HG03378 (cell line): ENCODE measurements around the gene ZNF493.
A peak's percentile ranks its signal among the peaks of the same experiment; 100 is the strongest.

ENCODE experiments used
- ATAC-seq: cut with Tn5 transposase; IDR thresholded peaks from one replicate; pipeline ENCODE4 v1.9.1; 2021; ENCODE audit warnings: mild to moderate bottlenecking, moderate library complexity; ENCODE audit not compliant: unreplicated experiment

Gene ZNF493

GRCh38 chr19:21462540-21462939, 65.6 kb downstream of the ZNF493 start:
- ATAC-seq, result no peak

GRCh38 chr19:21463449-21464105, 66.6 kb downstream of the ZNF493 start:
- ATAC-seq, result no peak

GRCh38 chr19:21466627-21467026, 69.7 kb downstream of the ZNF493 start:
- no peak for ATAC-seq

GRCh38 chr19:21468791-21469190, 71.9 kb downstream of the ZNF493 start:
- ATAC-seq, result no peak

- no peak for ATAC-seq
These were observed 75.6 kb downstream of the ZNF493 start for GRCh38 chr19:21472507-21472906.

GRCh38 chr19:21474671-21475181, 77.8 kb downstream of the ZNF493 start:
- peak; percentile 58 for ATAC-seq
